VCaP (cell line): Measurements from ENCODE around the gene RRM2.
"Not testable (repeated sequence)": the region's sequence is repeated elsewhere in the genome, so short reads cannot be mapped to it uniquely, and the experiment has no call there.

Source experiments
- H3K27ac ChIP-seq: fragments of 450-650 bp; 2 replicates; pipeline ENCODE4 v1.5.1; 2017
- TF ChIP-seq, protein P1 (sequence below): fragments of 450-650 bp; conservative IDR thresholded peaks from 2 replicates; pipeline ENCODE4 v1.5.1; 2017; ENCODE audit warnings: mild to moderate bottlenecking, moderate library complexity

Gene RRM2

DNA sequence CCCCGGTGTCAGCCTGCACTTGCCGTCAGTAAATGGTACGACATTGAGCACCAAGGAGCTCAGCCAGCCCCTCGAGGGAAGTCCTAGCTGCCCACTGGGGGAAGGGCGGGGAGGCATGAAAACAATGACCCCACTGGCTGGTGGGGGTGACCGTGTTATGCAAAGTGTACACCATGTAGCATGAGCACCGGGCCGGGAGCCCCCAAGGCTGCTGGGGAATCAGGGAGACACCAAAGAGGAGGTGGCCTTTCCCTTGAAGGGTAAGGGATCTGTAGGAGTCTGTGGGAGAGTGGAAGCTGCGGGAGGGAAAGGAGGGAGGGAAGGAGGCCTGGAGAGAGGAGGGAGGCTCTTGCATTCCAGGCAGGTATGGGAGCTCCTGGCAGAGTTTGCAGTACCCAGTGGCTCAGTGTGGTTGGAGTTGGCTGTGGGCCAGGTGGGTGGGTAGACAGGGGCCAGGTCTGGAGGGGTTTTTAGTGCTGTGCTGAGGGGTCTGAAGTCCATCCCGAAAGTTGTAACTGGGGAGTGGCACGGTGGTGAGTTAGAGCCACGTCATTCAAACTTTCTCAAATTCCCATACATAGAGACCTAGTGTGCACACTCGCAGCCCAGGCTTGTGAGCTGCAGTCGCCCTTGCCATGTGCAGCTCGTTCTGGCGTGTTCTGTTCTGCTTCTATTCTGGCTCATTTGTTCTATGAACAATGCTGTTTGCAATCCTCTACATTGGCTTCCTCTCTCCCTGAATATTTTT is 22.4 kb downstream of the RRM2 start:
- TF ChIP-seq, protein P1, sequence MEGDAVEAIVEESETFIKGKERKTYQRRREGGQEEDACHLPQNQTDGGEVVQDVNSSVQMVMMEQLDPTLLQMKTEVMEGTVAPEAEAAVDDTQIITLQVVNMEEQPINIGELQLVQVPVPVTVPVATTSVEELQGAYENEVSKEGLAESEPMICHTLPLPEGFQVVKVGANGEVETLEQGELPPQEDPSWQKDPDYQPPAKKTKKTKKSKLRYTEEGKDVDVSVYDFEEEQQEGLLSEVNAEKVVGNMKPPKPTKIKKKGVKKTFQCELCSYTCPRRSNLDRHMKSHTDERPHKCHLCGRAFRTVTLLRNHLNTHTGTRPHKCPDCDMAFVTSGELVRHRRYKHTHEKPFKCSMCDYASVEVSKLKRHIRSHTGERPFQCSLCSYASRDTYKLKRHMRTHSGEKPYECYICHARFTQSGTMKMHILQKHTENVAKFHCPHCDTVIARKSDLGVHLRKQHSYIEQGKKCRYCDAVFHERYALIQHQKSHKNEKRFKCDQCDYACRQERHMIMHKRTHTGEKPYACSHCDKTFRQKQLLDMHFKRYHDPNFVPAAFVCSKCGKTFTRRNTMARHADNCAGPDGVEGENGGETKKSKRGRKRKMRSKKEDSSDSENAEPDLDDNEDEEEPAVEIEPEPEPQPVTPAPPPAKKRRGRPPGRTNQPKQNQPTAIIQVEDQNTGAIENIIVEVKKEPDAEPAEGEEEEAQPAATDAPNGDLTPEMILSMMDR: no peak
- H3K27ac ChIP-seq: no peak overlapping the region

DNA sequence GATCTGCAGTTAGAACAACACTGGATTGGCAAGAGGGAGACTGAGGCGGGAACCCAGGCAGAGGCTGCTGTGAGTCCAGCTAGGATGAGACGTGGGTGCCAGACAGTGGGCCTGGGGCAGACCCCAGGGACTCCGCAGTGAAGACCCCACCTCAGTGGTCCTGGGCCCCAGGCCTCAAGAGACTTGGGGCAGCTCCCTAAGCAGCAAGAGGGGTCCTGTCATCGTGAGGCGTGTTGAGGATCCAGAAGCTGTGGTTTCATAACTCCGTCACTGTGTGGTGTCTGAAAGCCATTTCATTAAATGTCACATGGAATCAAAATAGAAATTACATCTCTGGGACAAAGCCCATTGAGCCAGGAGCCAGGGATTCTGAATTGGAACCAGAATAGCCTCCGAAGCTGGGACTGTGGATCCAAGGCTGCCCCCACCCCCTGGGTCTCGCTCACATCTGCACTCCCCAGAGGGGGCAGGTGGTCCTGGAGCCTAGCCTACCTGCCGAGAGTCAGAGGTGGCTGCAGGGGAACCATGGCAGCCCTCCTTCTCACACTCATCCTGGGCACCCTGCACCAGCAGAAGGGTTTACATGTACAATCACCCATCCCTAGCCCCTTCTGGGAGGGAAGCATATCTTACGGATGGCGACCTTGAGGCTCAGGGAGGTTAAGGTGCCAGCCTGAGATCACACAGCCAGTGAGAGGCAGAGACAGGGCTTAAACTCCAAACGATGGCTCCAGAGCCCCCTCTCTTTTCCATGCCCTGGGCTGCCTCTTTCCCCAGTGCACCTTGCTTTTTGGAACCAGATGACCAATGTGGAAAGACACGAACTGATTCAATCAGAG is 23.2 kb downstream of the RRM2 start:
- TF ChIP-seq, protein P1: no peak
- H3K27ac ChIP-seq: no peak overlapping the region

DNA sequence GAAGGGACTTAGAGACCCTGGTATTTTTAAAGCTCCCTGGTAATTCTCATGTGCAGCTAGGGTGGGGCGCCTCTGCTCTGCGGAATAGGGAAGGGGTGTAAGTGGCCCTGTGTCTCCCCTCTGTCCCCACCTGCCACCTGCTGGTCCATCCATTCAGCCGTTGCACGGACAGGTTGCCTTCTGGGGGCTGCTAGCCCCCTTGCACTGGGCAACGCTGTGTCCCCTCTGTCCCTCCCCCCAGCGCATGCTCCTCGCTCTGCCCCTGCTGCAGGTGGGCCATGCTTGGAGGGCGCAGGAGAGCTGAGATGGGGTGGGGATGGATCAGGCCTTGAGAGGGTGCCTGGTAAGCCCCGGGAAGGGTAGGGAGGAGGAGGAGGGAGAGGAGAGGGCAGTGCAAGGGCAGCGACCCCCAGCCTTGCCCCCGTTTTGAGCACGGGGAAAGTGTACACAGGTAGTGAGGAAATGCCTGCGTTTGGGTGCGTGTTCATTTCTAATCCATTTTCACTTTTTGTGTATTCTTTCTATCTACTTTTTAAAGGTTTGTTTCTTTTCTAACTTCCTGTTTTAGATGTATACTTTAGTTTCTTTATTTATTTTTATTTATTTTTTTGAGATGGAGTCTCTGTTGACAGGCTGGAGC is 23.9 kb downstream of the RRM2 start:
- no peak overlapping the region for H3K27ac ChIP-seq
- TF ChIP-seq, protein P1: no peak

DNA sequence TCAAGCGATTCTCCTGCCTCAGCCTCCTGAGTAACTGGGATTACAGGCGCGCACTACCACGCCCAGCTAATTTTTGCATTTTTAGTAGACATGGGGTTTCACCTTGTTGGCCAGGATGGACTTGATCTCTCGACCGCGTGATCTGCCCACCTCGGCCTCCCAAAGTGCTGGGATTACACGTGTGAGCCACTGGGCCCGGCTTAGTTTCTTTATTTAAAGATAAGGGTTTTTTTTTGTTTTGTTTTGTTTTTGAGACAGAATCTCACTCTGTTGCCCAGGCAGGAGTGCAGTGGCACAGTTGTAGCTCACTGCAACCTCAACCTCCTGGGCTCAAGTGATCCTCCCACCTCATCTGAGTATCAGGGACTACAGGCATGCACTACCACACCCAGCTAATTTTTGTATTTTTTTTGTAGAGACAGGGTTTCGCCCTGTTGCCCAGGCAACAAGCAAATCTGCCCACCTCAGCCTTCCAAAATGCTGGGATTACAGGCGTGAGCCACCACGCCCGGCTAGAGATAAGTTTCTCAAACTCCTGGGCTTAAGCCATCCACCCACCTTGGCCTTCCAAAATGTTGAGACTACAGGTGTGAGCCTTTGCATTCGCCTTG is 24.6 kb downstream of the RRM2 start:
- H3K27ac ChIP-seq: not testable (repeated sequence)

DNA sequence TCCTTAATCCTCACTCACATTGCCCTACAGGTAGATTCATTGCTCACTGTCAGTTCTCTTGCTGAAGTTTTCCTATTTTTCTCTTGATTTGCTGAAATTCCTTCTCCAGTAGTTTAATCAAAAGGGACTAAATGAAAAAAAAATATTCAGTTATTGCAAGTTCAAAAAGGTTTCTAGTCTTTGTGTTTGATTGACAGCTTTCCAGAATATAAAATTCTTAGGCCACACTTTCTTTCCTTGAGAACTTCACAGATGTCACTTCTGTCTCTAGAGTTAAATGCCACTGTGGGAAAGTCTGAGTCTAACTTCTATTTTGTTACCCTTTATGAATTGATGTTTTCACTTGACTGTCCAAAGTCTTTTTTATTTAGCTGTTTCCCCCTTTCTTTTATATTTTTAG is 25.7 kb downstream of the RRM2 start:
- no peak overlapping the region for H3K27ac ChIP-seq
- TF ChIP-seq, protein P1: no peak

DNA sequence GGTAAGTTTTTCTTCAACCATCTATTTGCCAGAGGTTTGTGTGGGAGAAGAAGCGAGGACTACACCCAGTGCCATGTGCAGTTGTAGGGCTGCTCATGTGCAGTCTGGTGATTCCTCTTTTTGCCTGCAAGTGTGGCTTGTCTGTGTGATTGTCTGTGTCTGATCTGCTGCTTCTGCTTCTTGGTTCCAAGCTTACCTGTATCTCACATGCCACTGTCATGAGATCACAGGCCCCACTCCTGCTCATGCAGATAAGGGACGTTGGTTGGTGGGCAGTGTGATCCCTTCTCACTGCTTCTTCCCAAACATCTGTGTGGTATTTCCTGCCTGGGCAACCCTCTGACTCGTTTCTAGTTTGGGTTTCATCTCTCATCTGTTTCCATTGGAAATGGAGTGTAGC is 27.1 kb downstream of the RRM2 start:
- no peak overlapping the region for H3K27ac ChIP-seq
- TF ChIP-seq, protein P1: no peak

DNA sequence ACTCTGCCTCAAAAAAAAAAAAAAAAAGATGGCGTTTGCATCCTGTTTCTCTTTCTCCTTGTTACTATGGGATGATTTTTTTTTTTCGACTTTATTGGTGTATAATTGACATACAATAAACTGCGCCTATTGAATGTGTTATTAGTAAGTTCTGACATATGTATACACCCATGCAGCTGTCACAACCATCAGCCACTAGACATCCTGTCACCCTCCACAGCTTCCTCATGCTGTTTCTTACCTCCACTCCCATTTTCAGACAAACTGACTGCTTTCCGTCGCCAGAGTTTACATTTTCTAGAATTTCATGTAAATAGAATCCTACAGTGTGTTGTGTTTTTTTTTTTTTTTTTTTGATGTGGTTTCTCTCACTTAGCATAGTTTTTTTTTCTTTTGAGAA is 27.9 kb downstream of the RRM2 start:
- TF ChIP-seq, protein P1: no peak
- H3K27ac ChIP-seq: no peak overlapping the region
